ENCODE data around the gene MID1IP1. TPM values are rescaled to one million over a fixed set of nuclear protein-coding genes. Genes with fewer than 3 reads are reported as not detected.

The MID1IP1 gene
- polyA plus RNA-seq, 1 donor: 14.0 TPM

Other genes starting within 250 kb of the MID1IP1 start
- 37.9 TPM for gene TSPAN7, start 239.9 kb upstream of the MID1IP1 start, polyA plus RNA-seq (ENCODE audit: insufficient read length)

All from left kidney (tissue), 1 donor.